OCI-LY1 (cell line): ENCODE results near the gene EHBP1L1.

Experiments used
- H2AFZ ChIP-seq: fragments of 200-600 bp; sonication (generic), shearing (Covaris generic); 2 replicates; pipeline ENCODE4 v1.6.0; 2014; ENCODE audit warnings: antibody characterized with exemption, mild to moderate bottlenecking, low read length
- H3F3A ChIP-seq: fragments of 200-600 bp; sonication (generic), shearing (Covaris generic); 2 replicates; pipeline ENCODE4 v1.6.0; 2014; ENCODE audit warnings: mild to moderate bottlenecking, antibody characterized with exemption, low read length, moderate library complexity; ENCODE audit not compliant: insufficient read depth
- H3K27ac ChIP-seq: fragments of 200-600 bp; sonication (generic); 2 replicates; pipeline ENCODE4 v1.5.1; 2014; ENCODE audit warnings: low read length, mixed run types, mild to moderate bottlenecking, low read depth; ENCODE audit not compliant: poor library complexity, severe bottlenecking
- H3K27me3 ChIP-seq: fragments of 200-600 bp; sonication (generic); 2 replicates; pipeline ENCODE4 v1.6.0; 2014; ENCODE audit warnings: antibody characterized with exemption, mild to moderate bottlenecking, low read length, moderate library complexity; ENCODE audit not compliant: insufficient read depth
- H3K36me3 ChIP-seq: fragments of 200-600 bp; sonication (generic); 2 replicates; pipeline ENCODE4 v1.6.1; 2014; ENCODE audit warnings: mild to moderate bottlenecking, antibody characterized with exemption, low read length, moderate library complexity, mixed read lengths; ENCODE audit not compliant: insufficient read depth
- H3K4me1 ChIP-seq: fragments of 200-600 bp; sonication (generic); 2 replicates; pipeline ENCODE4 v1.5.1; 2014; ENCODE audit warnings: mild to moderate bottlenecking, low read length, moderate library complexity; ENCODE audit not compliant: insufficient read depth, severe bottlenecking
- H3K4me2 ChIP-seq: fragments of 200-600 bp; sonication (generic), shearing (Covaris generic); 2 replicates; pipeline ENCODE4 v1.6.1; 2014; ENCODE audit warnings: low read length
- H3K4me3 ChIP-seq: fragments of 200-600 bp; sonication (generic); 2 replicates; pipeline ENCODE4 v1.5.1; 2014; ENCODE audit warnings: low read length, low read depth, mild to moderate bottlenecking, mixed read lengths; ENCODE audit not compliant: poor library complexity, severe bottlenecking
- H3K79me2 ChIP-seq: fragments of 200-600 bp; shearing (Covaris generic); 2 replicates; pipeline ENCODE4 v1.6.1; 2016; ENCODE audit warnings: mixed run types, low read length, mixed read lengths; ENCODE audit not compliant: insufficient read depth
- H3K9ac ChIP-seq: fragments of 200-600 bp; sonication (generic), shearing (Covaris generic); 2 replicates; pipeline ENCODE4 v1.6.1; 2014; ENCODE audit warnings: mild to moderate bottlenecking, low read length, mixed read lengths
- H3K9me2 ChIP-seq: fragments of 200-600 bp; sonication (generic), shearing (Covaris generic); 2 replicates; pipeline ENCODE4 v1.6.1; 2014; ENCODE audit warnings: low read depth, mild to moderate bottlenecking, low read length, mixed read lengths
- H3K9me3 ChIP-seq: fragments of 200-600 bp; shearing (Covaris generic); 2 replicates; pipeline ENCODE4 v1.6.1; 2014; ENCODE audit warnings: low read length, mixed read lengths
- H4K20me1 ChIP-seq: fragments of 200-600 bp; sonication (generic), shearing (Covaris generic); 2 replicates; pipeline ENCODE4 v1.6.0; 2016; ENCODE audit warnings: mild to moderate bottlenecking, low read length; ENCODE audit not compliant: insufficient read depth
- EZH2 ChIP-seq: fragments of 200-600 bp; sonication (generic), shearing (Covaris generic); IDR thresholded peaks from 2 replicates; pipeline ENCODE4 v1.8.0; 2017; ENCODE audit warnings: borderline replicate concordance, mixed run types, mild to moderate bottlenecking, antibody characterized with exemption, low read length, moderate library complexity, mixed read lengths
- TF ChIP-seq, protein P1 (sequence below): fragments of 200-600 bp; sonication (generic), shearing (Covaris generic); IDR thresholded peaks from 2 replicates; pipeline ENCODE4 v1.5.1; 2017; ENCODE audit warnings: mild to moderate bottlenecking, antibody characterized with exemption, low read length, moderate library complexity, mixed read lengths

The EHBP1L1 gene

DNA sequence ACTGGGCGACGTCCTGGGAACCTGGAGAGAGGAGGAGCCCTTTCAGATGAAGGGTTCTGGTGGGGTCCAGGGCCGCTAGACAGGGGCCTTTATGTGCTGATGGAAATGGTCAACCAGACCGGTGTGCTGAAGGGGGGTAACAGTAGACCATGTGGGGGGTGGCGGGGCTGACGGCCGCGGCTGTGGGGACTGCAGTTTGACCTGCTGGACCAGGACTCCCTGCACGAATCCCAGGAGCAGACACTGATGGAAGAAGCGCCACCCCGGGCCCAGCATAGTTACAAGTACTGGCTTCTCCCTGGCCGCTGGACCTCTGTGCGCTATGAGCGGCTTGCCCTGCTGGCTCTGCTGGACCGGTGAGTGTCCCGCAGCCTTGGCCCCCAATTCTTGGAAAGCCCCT is 46.2 kb downstream of the EHBP1L1 start:
- Histone ChIP-seq H3K4me3 (no peak overlapping the region), H3K79me2 (peaks cover under 1% of the 10 kb centered on the region; the same call in 1 of the 2 replicates), H3K4me1 (peaks cover 26% of the 10 kb centered on the region), H3K9me2 (no peaks in the 10 kb centered on the region), H3F3A (no peaks in the 10 kb centered on the region), H4K20me1 (no peaks in the 10 kb centered on the region), H3K4me2 (no peak overlapping the region), H3K27me3 (no peaks in the 10 kb centered on the region), H3K36me3 (peaks cover 95% of the 10 kb centered on the region), H2AFZ (no peak overlapping the region), H3K9me3 (no peaks in the 10 kb centered on the region), H3K9ac (no peak overlapping the region), H3K27ac (no peak overlapping the region)
- TF ChIP-seq, protein P1, sequence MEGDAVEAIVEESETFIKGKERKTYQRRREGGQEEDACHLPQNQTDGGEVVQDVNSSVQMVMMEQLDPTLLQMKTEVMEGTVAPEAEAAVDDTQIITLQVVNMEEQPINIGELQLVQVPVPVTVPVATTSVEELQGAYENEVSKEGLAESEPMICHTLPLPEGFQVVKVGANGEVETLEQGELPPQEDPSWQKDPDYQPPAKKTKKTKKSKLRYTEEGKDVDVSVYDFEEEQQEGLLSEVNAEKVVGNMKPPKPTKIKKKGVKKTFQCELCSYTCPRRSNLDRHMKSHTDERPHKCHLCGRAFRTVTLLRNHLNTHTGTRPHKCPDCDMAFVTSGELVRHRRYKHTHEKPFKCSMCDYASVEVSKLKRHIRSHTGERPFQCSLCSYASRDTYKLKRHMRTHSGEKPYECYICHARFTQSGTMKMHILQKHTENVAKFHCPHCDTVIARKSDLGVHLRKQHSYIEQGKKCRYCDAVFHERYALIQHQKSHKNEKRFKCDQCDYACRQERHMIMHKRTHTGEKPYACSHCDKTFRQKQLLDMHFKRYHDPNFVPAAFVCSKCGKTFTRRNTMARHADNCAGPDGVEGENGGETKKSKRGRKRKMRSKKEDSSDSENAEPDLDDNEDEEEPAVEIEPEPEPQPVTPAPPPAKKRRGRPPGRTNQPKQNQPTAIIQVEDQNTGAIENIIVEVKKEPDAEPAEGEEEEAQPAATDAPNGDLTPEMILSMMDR: no peak
- TF ChIP-seq EZH2: no peak

GRCh38 chr11:65623177-65623576 is 47.3 kb downstream of the EHBP1L1 start:
- TF ChIP-seq EZH2: no peak
- TF ChIP-seq, protein P1: no peak
- H3K27me3 ChIP-seq: no peaks in the 10 kb centered on the region
- no peaks in the 10 kb centered on the region for H4K20me1 ChIP-seq
- H3K9me2 ChIP-seq: no peaks in the 10 kb centered on the region
- H3K4me2 ChIP-seq: no peak overlapping the region
- no peaks in the 10 kb centered on the region for H3F3A ChIP-seq
- no peak overlapping the region for H3K4me3 ChIP-seq
- H3K79me2 ChIP-seq: no peaks in the 10 kb centered on the region
- peaks cover 15% of the 10 kb centered on the region for H3K4me1 ChIP-seq
- H3K9ac ChIP-seq: no peak overlapping the region
- H3K27ac ChIP-seq: no peak overlapping the region
- no peak overlapping the region for H2AFZ ChIP-seq
- H3K36me3 ChIP-seq: peaks cover 96% of the 10 kb centered on the region
- H3K9me3 ChIP-seq: no peaks in the 10 kb centered on the region

GRCh38 chr11:65623852-65624616 is 48.2 kb downstream of the EHBP1L1 start:
- H3K27me3 ChIP-seq: no peaks in the 10 kb centered on the region
- H3K27ac ChIP-seq: no peak overlapping the region
- H3K4me1 ChIP-seq: peaks cover 6% of the 10 kb centered on the region
- H3F3A ChIP-seq: no peaks in the 10 kb centered on the region
- TF ChIP-seq, protein P1: no peak
- TF ChIP-seq EZH2: no peak
- H3K79me2 ChIP-seq: no peaks in the 10 kb centered on the region
- no peaks in the 10 kb centered on the region for H3K9me3 ChIP-seq
- peaks cover 96% of the 10 kb centered on the region for H3K36me3 ChIP-seq
- no peak overlapping the region for H3K9ac ChIP-seq
- H3K9me2 ChIP-seq: no peaks in the 10 kb centered on the region
- no peak overlapping the region for H3K4me2 ChIP-seq
- no peak overlapping the region for H3K4me3 ChIP-seq
- no peaks in the 10 kb centered on the region for H4K20me1 ChIP-seq
- H2AFZ ChIP-seq: no peak overlapping the region
